Mucosa of stomach (tissue), 1 donor: ENCODE results near the gene ZNG1E.
"Not testable (repeated sequence)": the region's sequence is repeated elsewhere in the genome, so short reads cannot be mapped to it uniquely, and the experiment has no call there.

Source experiments
- H3K27me3 ChIP-seq: one replicate; pipeline ENCODE4 v1.7.0; 2013; ENCODE audit warnings: mild to moderate bottlenecking, low read length; ENCODE audit not compliant: control insufficient read depth, insufficient read depth
- H3K36me3 ChIP-seq: one replicate; pipeline ENCODE4 v1.7.0; 2013; ENCODE audit warnings: low read length; ENCODE audit not compliant: control insufficient read depth, insufficient read depth
- H3K4me1 ChIP-seq: one replicate; pipeline ENCODE4 v1.7.0; 2013; ENCODE audit warnings: mild to moderate bottlenecking, low read length; ENCODE audit not compliant: control insufficient read depth, insufficient read depth
- H3K4me3 ChIP-seq: one replicate; pipeline ENCODE4 v1.7.0; 2013; ENCODE audit warnings: low read length
- H3K9ac ChIP-seq: one replicate; pipeline ENCODE4 v1.7.0; 2013; ENCODE audit warnings: mild to moderate bottlenecking, low read length, moderate library complexity
- H3K9me3 ChIP-seq: one replicate; pipeline ENCODE4 v1.7.0; 2013; ENCODE audit warnings: mild to moderate bottlenecking, low read length, moderate library complexity; ENCODE audit not compliant: control insufficient read depth
- donor health status: Pancreatic carcinoma.

The ZNG1E gene

GRCh38 chr9:65675589-65676021, at the start of gene ZNG1E:
Gene ZNG1E (plus strand): TSS chr9:65675928. CDS start chr9:65675977, 49 bp downstream.
- H3K4me3 ChIP-seq, H3K9me3 ChIP-seq, H3K27me3 ChIP-seq, H3K9ac ChIP-seq, H3K36me3 ChIP-seq, H3K4me1 ChIP-seq: not testable (repeated sequence)

DNA sequence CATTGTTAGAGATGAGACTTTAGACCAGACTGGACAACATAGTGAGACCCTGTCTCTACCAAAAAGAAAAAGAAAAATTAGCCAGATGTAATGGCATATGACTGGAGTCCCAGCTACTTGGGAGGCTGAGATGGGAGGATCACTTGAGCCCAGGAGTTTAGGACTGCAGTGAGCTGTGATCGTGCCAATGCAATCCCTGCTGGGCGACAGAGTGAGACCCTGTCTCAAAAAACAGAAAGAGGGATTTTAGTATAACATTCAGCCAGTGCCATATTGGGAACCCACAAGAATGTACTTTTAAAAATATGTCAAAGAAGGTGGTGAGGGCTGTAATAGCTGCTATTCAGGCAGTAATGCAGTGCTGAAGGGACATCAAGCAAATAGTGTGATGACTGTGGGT, 2.1 kb upstream of the ZNG1E start:
- H3K36me3 ChIP-seq, H3K4me1 ChIP-seq, H3K9me3 ChIP-seq, H3K9ac ChIP-seq, H3K27me3 ChIP-seq, H3K4me3 ChIP-seq: not testable (repeated sequence)

DNA sequence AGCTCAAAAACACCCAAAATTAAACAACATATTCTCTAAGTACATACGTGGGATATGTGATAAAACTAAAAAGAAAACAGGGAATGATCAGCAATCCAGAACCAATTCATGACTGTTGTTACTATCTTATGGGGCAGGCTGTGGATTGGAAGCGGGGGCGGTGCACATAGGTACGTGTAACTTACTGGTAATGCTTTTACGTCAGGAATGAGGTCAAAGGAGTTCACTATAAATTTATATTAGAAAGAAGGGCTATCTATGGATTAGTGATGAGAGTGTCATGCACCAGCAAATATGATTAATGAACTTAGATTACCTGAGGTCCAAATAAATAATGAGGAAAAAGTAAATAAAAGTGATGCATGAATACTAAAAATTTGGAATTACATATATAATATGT, 710 bp upstream of the ZNG1E start:
- H3K9ac ChIP-seq, H3K36me3 ChIP-seq, H3K9me3 ChIP-seq, H3K27me3 ChIP-seq, H3K4me1 ChIP-seq, H3K4me3 ChIP-seq: not testable (repeated sequence)

DNA sequence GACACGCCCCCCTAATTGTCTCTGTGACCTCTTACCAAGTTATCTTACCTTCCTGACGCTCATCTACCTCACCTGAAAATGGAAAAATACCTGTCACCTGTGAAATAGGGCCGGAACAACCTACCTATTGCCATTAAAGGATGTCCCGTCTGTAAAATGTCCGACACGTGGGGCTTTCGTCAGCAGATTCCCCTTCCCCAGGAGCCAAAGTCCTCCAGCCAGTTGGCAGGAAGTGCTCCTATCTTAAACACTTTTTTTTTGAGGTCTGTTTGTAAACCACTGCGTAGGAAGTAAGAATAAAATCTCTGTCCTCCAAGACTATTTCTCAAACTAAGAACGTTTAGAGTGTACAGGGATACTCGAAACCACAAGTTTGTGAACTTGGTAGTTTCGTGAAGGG, 661 bp downstream of the ZNG1E start:
- H3K9me3 ChIP-seq, H3K4me3 ChIP-seq, H3K4me1 ChIP-seq, H3K27me3 ChIP-seq, H3K36me3 ChIP-seq, H3K9ac ChIP-seq: not testable (repeated sequence)

DNA sequence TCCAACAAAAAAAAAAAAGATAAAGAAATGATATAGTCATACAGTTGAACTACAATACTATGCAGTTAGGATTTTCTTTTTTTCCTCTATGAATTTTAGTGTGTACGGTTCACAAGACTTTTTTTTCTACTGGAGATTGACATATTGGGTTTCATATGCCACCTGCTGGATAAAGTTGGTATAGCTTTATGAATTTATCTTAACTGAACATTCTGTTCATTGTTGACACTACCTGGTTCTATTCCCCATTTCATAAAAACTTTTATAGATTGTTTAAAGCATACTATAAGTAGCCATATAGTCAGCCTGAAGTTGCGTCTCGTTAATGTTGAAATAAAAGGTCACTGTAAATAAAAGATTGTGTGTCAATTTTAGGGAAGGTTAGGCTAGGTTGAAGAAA, 2.8 kb downstream of the ZNG1E start:
- not testable (repeated sequence) for H3K4me3 ChIP-seq, H3K36me3 ChIP-seq, H3K9me3 ChIP-seq, H3K4me1 ChIP-seq, H3K27me3 ChIP-seq, H3K9ac ChIP-seq

DNA sequence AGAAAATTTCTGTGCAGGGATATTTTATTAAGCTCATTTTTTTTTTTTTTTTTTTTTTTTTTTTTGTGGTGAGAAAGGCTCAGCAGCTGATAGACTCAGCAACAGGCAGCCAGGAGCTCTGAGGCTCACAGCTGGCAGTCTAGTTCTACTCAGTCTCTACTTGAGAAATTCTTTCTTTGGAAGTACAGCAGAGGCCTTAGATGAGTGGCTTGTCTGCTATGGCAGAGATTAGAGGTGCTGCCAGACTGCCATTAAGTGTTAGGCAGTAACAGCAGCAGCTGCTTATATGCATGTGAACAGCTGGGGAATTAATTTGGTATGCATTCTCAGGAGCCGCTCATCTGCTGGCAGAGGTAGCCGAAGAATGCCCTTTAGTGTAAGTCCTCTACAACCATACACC, 27.8 kb downstream of the ZNG1E start:
- H3K4me3 ChIP-seq, H3K36me3 ChIP-seq, H3K9ac ChIP-seq, H3K4me1 ChIP-seq, H3K27me3 ChIP-seq, H3K9me3 ChIP-seq: not testable (repeated sequence)

DNA sequence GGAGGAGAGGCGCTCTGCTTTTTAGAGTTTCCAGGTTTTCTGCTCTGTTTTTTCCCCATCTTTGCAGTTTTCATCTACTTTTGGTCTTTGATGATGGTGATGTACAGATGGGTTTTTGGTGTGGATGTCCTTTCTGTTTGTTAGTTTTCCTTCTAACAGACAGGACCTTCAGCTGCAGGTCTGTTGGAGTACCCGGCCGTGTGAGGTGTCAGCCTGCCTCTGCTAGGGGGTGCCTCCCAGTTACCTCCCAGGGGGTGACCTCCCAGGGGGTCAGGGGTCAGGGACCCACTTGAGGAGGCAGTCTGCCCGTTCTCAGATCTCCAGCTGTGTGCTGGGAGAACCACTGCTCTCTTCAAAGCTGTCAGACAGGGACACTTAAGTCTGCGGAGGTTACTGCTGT, 38.7 kb downstream of the ZNG1E start:
- not testable (repeated sequence) for H3K27me3 ChIP-seq, H3K36me3 ChIP-seq, H3K9me3 ChIP-seq, H3K9ac ChIP-seq, H3K4me3 ChIP-seq, H3K4me1 ChIP-seq

DNA sequence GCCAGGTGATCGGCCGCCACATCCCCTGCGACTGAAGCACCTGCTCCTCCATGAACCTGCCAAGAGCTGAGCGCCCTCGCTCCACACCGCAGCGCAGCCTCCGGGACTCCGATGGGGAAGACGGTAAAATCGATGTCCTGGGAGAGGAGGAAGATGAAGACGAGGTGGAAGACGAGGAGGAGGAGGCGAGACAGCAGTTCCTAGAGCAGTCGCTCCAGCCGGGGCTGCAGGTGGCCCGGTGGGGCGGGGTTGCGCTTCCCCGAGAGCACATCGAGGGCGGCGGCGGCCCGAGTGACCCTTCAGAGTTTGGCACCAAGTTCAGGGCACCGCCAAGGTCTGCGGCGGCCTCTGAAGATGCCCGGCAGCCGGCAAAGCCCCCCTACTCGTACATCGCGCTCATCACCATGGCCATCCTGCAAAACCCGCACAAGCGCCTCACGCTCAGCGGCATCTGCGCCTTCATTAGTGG, 61.4 kb downstream of the ZNG1E start, which contains the start of gene FOXD4L4:
Gene FOXD4L4, plus strand, starts transcription at position 51 of the 469 bp plus-strand sequence. Its CDS starts 0 bp downstream, at position 51.
- H3K36me3 ChIP-seq, H3K9ac ChIP-seq, H3K27me3 ChIP-seq, H3K4me1 ChIP-seq, H3K4me3 ChIP-seq, H3K9me3 ChIP-seq: not testable (repeated sequence)

DNA sequence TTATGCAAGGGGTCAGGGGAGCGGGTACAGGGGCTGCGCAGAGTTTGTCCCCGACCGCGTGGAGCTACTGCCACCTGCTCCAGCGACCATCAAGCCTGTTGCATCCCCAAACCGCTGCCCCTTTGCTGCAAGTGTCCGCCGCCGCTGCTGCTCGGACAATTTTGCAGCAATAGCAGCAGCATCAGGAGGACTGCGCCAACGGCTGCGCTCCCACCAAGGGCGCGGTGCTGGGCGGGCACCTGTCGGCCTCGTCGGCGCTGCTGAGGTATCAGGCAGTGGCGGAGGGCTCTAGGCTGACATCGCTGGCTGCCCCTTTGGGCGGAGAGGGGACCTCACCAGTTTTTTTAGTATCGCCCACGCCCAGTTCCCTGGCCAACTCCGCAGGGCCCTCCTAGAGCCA, 62.4 kb downstream of the ZNG1E start:
- H3K4me1 ChIP-seq, H3K27me3 ChIP-seq, H3K9me3 ChIP-seq, H3K4me3 ChIP-seq, H3K36me3 ChIP-seq, H3K9ac ChIP-seq: not testable (repeated sequence)
